ENCODE measurements around the gene SLC7A7. TPM values are rescaled to one million over a fixed set of nuclear protein-coding genes. Genes with fewer than 3 reads are reported as not detected.
"Not testable (repeated sequence)": the region's sequence is repeated elsewhere in the genome, so short reads cannot be mapped to it uniquely, and the experiment has no call there.

Gene SLC7A7
- polyA plus RNA-seq (2013, experiment 1 of 2), result 11.4 TPM
- 11.6 TPM for polyA plus RNA-seq (2013, experiment 2 of 2)

- WGBS, 2 experiments (ENCODE audit: insufficient coverage in 2 of 2), result 60 to 76% methylated on average over 7 to 8 of the region's 10 CpGs
Observed at GRCh38 chr14:22814941-22815713, at the start of gene SLC7A7. TSS of gene SLC7A7 (minus strand) at chr14:22815435. CDS start at chr14:22813398, 2,037 bp downstream.

GRCh38 chr14:22864979-22865378 is 49.7 kb upstream of the SLC7A7 start:
- no peak overlapping the region for H3K27ac ChIP-seq (ENCODE audit: low read depth, low read length, severe bottlenecking)
- 80% methylated on average over 1 of the region's 4 CpGs; no CpG with 5 or more reads in 1 of the 2 experiments for WGBS, 2 experiments (ENCODE audit: insufficient coverage in 2 of 2)
- H3K4me3 ChIP-seq (ENCODE audit: extremely low read depth, insufficient read depth, low read length, poor library complexity, severe bottlenecking), result no peak overlapping the region

More at GRCh38 chr14:22814941-22815713, at the start of gene SLC7A7:
- Histone ChIP-seq H3K4me1 (ENCODE audit: control insufficient read depth, insufficient read depth, low read length, poor library complexity, severe bottlenecking) (peaks cover 39% of the 10 kb centered on the region), H3K36me3 (ENCODE audit: control insufficient read depth, insufficient read depth, low read length) (no peaks in the 10 kb centered on the region), H3K9me3 (ENCODE audit: control insufficient read depth, low read length) (no peaks in the 10 kb centered on the region), H3K27ac (ENCODE audit: low read depth, low read length, severe bottlenecking) (peak within 1 kb of the TSS; percentile 68), H3K4me3 (ENCODE audit: extremely low read depth, insufficient read depth, low read length, poor library complexity, severe bottlenecking) (no peak within 1 kb of the TSS)

GRCh38 chr14:22861651-22862050 is 46.4 kb upstream of the SLC7A7 start:
- no peak overlapping the region for H3K27ac ChIP-seq (ENCODE audit: low read depth, low read length, severe bottlenecking)
- no peaks in the 10 kb centered on the region for H3K9me3 ChIP-seq (ENCODE audit: control insufficient read depth, low read length)
- no peaks in the 10 kb centered on the region for H3K36me3 ChIP-seq (ENCODE audit: control insufficient read depth, insufficient read depth, low read length)
- H3K4me1 ChIP-seq (ENCODE audit: control insufficient read depth, insufficient read depth, low read length, poor library complexity, severe bottlenecking), result no peaks in the 10 kb centered on the region
- H3K4me3 ChIP-seq (ENCODE audit: extremely low read depth, insufficient read depth, low read length, poor library complexity, severe bottlenecking), result no peak overlapping the region

More at GRCh38 chr14:22864979-22865378, 49.7 kb upstream of the SLC7A7 start:
- Histone ChIP-seq H3K36me3 (ENCODE audit: control insufficient read depth, insufficient read depth, low read length) (no peaks in the 10 kb centered on the region), H3K9me3 (ENCODE audit: control insufficient read depth, low read length) (no peaks in the 10 kb centered on the region), H3K4me1 (ENCODE audit: control insufficient read depth, insufficient read depth, low read length, poor library complexity, severe bottlenecking) (no peaks in the 10 kb centered on the region)

- not testable (repeated sequence) for H3K4me3 ChIP-seq (ENCODE audit: extremely low read depth, insufficient read depth, low read length, poor library complexity, severe bottlenecking); H3K4me1 ChIP-seq (ENCODE audit: control insufficient read depth, insufficient read depth, low read length, poor library complexity, severe bottlenecking); H3K9me3 ChIP-seq (ENCODE audit: control insufficient read depth, low read length); H3K36me3 ChIP-seq (ENCODE audit: control insufficient read depth, insufficient read depth, low read length); H3K27ac ChIP-seq (ENCODE audit: low read depth, low read length, severe bottlenecking)
- WGBS, 2 experiments (ENCODE audit: insufficient coverage in 2 of 2), result 89 to 100% methylated on average over 2 of the region's 3 CpGs
Observed at GRCh38 chr14:22860377-22860776, 45.1 kb upstream of the SLC7A7 start.

- Histone ChIP-seq H3K4me3 (ENCODE audit: extremely low read depth, insufficient read depth, low read length, poor library complexity, severe bottlenecking) (no peak overlapping the region), H3K9me3 (ENCODE audit: control insufficient read depth, low read length) (no peaks in the 10 kb centered on the region), H3K27ac (ENCODE audit: low read depth, low read length, severe bottlenecking) (no peak overlapping the region), H3K36me3 (ENCODE audit: control insufficient read depth, insufficient read depth, low read length) (no peaks in the 10 kb centered on the region), H3K4me1 (ENCODE audit: control insufficient read depth, insufficient read depth, low read length, poor library complexity, severe bottlenecking) (peaks cover 1% of the 10 kb centered on the region)
- 98 to 100% methylated on average over 3 of the region's 5 CpGs for WGBS, 2 experiments (ENCODE audit: insufficient coverage in 2 of 2)
Observed at GRCh38 chr14:22856428-22856827, 41.2 kb upstream of the SLC7A7 start.

- H3K4me1 ChIP-seq (ENCODE audit: control insufficient read depth, insufficient read depth, low read length, poor library complexity, severe bottlenecking), result peaks cover 11% of the 10 kb centered on the region
- H3K27ac ChIP-seq (ENCODE audit: low read depth, low read length, severe bottlenecking), result no peak overlapping the region
- no peaks in the 10 kb centered on the region for H3K36me3 ChIP-seq (ENCODE audit: control insufficient read depth, insufficient read depth, low read length)
- no peaks in the 10 kb centered on the region for H3K9me3 ChIP-seq (ENCODE audit: control insufficient read depth, low read length)
- no peak overlapping the region for H3K4me3 ChIP-seq (ENCODE audit: extremely low read depth, insufficient read depth, low read length, poor library complexity, severe bottlenecking)
- WGBS, 2 experiments (ENCODE audit: insufficient coverage in 2 of 2), result 90 to 98% methylated on average over 5 to 7 of the region's 8 CpGs
Observed at GRCh38 chr14:22854963-22855724, 39.9 kb upstream of the SLC7A7 start.

- H3K4me1 ChIP-seq (ENCODE audit: control insufficient read depth, insufficient read depth, low read length, poor library complexity, severe bottlenecking), result peaks cover 11% of the 10 kb centered on the region
- H3K4me3 ChIP-seq (ENCODE audit: extremely low read depth, insufficient read depth, low read length, poor library complexity, severe bottlenecking); H3K36me3 ChIP-seq (ENCODE audit: control insufficient read depth, insufficient read depth, low read length); H3K27ac ChIP-seq (ENCODE audit: low read depth, low read length, severe bottlenecking); H3K9me3 ChIP-seq (ENCODE audit: control insufficient read depth, low read length): not testable (repeated sequence)
- WGBS, 2 experiments (ENCODE audit: insufficient coverage in 2 of 2), result 89 to 90% methylated on average over 4 to 8 of the region's 11 CpGs
Observed at GRCh38 chr14:22854296-22854695, 39.1 kb upstream of the SLC7A7 start.

GRCh38 chr14:22852940-22853767 is 37.9 kb upstream of the SLC7A7 start:
- no peaks in the 10 kb centered on the region for H3K36me3 ChIP-seq (ENCODE audit: control insufficient read depth, insufficient read depth, low read length)
- no peaks in the 10 kb centered on the region for H3K9me3 ChIP-seq (ENCODE audit: control insufficient read depth, low read length)
- peaks cover 20% of the 10 kb centered on the region for H3K4me1 ChIP-seq (ENCODE audit: control insufficient read depth, insufficient read depth, low read length, poor library complexity, severe bottlenecking)
- 11 to 12% methylated on average over 8 to 18 of the region's 20 CpGs for WGBS, 2 experiments (ENCODE audit: insufficient coverage in 2 of 2)
- H3K27ac ChIP-seq (ENCODE audit: low read depth, low read length, severe bottlenecking), result no peak overlapping the region
- peak overlapping the region; percentile 26 for H3K4me3 ChIP-seq (ENCODE audit: extremely low read depth, insufficient read depth, low read length, poor library complexity, severe bottlenecking)

- no CpG with 5 or more reads among the region's 2 CpGs for WGBS, 2 experiments (ENCODE audit: insufficient coverage in 2 of 2)
- no peaks in the 10 kb centered on the region for H3K9me3 ChIP-seq (ENCODE audit: control insufficient read depth, low read length)
- no peak overlapping the region for H3K27ac ChIP-seq (ENCODE audit: low read depth, low read length, severe bottlenecking)
- H3K36me3 ChIP-seq (ENCODE audit: control insufficient read depth, insufficient read depth, low read length), result no peaks in the 10 kb centered on the region
- H3K4me1 ChIP-seq (ENCODE audit: control insufficient read depth, insufficient read depth, low read length, poor library complexity, severe bottlenecking), result peaks cover 26% of the 10 kb centered on the region
- H3K4me3 ChIP-seq (ENCODE audit: extremely low read depth, insufficient read depth, low read length, poor library complexity, severe bottlenecking), result no peak overlapping the region
Observed at GRCh38 chr14:22852599-22852939, 37.3 kb upstream of the SLC7A7 start.

GRCh38 chr14:22852178-22852577 is 36.9 kb upstream of the SLC7A7 start:
- H3K36me3 ChIP-seq (ENCODE audit: control insufficient read depth, insufficient read depth, low read length); H3K27ac ChIP-seq (ENCODE audit: low read depth, low read length, severe bottlenecking); H3K9me3 ChIP-seq (ENCODE audit: control insufficient read depth, low read length); H3K4me3 ChIP-seq (ENCODE audit: extremely low read depth, insufficient read depth, low read length, poor library complexity, severe bottlenecking): not testable (repeated sequence)
- H3K4me1 ChIP-seq (ENCODE audit: control insufficient read depth, insufficient read depth, low read length, poor library complexity, severe bottlenecking), result peaks cover 27% of the 10 kb centered on the region
- WGBS, 2 experiments (ENCODE audit: insufficient coverage in 2 of 2), result no CpG with 5 or more reads among the region's 12 CpGs

Data from mesodermal cell (in vitro differentiated cells).